OCI-LY1 (cell line): ENCODE measurements around the gene ADIG.

Source experiments
- EZH2 ChIP-seq: fragments of 200-600 bp; sonication (generic), shearing (Covaris generic); IDR thresholded peaks from 2 replicates; pipeline ENCODE4 v1.8.0; 2017; ENCODE audit warnings: borderline replicate concordance, mixed run types, mild to moderate bottlenecking, antibody characterized with exemption, low read length, moderate library complexity, mixed read lengths
- TF ChIP-seq, protein P1 (sequence below): fragments of 200-600 bp; sonication (generic), shearing (Covaris generic); IDR thresholded peaks from 2 replicates; pipeline ENCODE4 v1.5.1; 2017; ENCODE audit warnings: mild to moderate bottlenecking, antibody characterized with exemption, low read length, moderate library complexity, mixed read lengths

- TF ChIP-seq, protein P1, sequence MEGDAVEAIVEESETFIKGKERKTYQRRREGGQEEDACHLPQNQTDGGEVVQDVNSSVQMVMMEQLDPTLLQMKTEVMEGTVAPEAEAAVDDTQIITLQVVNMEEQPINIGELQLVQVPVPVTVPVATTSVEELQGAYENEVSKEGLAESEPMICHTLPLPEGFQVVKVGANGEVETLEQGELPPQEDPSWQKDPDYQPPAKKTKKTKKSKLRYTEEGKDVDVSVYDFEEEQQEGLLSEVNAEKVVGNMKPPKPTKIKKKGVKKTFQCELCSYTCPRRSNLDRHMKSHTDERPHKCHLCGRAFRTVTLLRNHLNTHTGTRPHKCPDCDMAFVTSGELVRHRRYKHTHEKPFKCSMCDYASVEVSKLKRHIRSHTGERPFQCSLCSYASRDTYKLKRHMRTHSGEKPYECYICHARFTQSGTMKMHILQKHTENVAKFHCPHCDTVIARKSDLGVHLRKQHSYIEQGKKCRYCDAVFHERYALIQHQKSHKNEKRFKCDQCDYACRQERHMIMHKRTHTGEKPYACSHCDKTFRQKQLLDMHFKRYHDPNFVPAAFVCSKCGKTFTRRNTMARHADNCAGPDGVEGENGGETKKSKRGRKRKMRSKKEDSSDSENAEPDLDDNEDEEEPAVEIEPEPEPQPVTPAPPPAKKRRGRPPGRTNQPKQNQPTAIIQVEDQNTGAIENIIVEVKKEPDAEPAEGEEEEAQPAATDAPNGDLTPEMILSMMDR, result no peak
- TF ChIP-seq EZH2, result no peak
Observed at GRCh38 chr20:38610521-38610920, 29.5 kb downstream of the ADIG start.
